OCI-LY1 (cell line): ENCODE results near the gene SPATS2L.

Experiments used
- EZH2 ChIP-seq: fragments of 200-600 bp; sonication (generic), shearing (Covaris generic); IDR thresholded peaks from 2 replicates; pipeline ENCODE4 v1.8.0; 2017; ENCODE audit warnings: borderline replicate concordance, mixed run types, mild to moderate bottlenecking, antibody characterized with exemption, low read length, moderate library complexity, mixed read lengths
- TF ChIP-seq, protein P1 (sequence below): fragments of 200-600 bp; sonication (generic), shearing (Covaris generic); IDR thresholded peaks from 2 replicates; pipeline ENCODE4 v1.5.1; 2017; ENCODE audit warnings: mild to moderate bottlenecking, antibody characterized with exemption, low read length, moderate library complexity, mixed read lengths

DNA sequence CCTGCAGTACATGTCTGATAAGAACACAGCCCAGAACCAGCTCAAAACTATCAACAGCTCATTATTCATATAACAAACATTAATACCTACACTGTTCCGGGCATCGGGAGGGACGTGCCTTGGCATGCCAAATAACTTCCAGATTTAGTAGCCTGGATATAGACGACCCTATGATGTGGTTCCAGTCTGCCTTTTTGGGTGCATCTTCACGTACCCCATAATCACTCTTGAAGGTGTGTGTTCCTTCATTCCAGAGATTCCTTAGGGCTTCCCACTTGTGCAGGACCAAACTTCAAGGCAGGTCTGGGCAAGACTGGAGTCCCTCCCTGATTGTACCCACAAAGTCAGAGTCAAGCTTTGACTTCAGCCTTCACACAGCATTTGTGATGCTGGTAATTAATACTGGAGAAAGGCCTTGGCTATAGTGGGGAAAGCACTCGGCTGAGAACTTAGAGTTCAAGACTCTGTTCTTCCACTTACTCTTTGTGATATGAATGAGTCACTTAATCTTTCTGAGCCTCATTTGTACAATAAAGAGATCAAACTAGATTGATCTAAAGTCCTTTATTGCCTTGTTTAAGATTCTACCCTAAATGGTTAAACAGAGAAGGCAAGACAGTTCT, 27.7 kb upstream of the SPATS2L start:
- TF ChIP-seq, protein P1, sequence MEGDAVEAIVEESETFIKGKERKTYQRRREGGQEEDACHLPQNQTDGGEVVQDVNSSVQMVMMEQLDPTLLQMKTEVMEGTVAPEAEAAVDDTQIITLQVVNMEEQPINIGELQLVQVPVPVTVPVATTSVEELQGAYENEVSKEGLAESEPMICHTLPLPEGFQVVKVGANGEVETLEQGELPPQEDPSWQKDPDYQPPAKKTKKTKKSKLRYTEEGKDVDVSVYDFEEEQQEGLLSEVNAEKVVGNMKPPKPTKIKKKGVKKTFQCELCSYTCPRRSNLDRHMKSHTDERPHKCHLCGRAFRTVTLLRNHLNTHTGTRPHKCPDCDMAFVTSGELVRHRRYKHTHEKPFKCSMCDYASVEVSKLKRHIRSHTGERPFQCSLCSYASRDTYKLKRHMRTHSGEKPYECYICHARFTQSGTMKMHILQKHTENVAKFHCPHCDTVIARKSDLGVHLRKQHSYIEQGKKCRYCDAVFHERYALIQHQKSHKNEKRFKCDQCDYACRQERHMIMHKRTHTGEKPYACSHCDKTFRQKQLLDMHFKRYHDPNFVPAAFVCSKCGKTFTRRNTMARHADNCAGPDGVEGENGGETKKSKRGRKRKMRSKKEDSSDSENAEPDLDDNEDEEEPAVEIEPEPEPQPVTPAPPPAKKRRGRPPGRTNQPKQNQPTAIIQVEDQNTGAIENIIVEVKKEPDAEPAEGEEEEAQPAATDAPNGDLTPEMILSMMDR: no peak
- no peak for TF ChIP-seq EZH2
